OCI-M2 (cell line): ENCODE measurements around the gene SH3BP5.

Experiments
- DNase-seq: peaks from one replicate; lab custom pipeline; 2025; ENCODE audit not compliant: unreplicated experiment; lab: John Stamatoyannopoulos, UW

Gene SH3BP5

GRCh38 chr3:15300323-15301078, 31.9 kb downstream of the SH3BP5 start:
- no peak for DNase-seq

- no peak for DNase-seq
Measured at GRCh38 chr3:15299036-15299435, 33.4 kb downstream of the SH3BP5 start.

DNA sequence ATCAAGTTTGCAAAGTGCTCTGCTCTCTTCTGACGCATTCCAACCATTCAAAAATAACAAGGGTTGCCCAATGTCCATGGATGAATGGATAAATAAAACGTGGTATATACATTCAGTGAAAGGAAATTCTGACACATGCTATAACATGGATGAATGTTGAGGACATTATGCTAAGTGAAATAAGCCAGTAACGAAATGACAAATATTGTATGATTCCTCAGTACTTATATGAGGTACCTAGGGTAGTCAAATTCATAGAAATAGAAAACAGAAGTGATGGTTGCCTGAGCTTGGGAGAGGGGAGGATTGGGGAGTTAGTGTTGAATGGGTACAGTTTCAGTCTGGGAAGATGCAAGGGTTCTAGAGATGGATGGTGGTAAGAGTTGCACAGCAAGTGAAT, 33.9 kb downstream of the SH3BP5 start:
- DNase-seq: no peak

GRCh38 chr3:15297608-15298350, 34.6 kb downstream of the SH3BP5 start:
- no peak for DNase-seq

DNA sequence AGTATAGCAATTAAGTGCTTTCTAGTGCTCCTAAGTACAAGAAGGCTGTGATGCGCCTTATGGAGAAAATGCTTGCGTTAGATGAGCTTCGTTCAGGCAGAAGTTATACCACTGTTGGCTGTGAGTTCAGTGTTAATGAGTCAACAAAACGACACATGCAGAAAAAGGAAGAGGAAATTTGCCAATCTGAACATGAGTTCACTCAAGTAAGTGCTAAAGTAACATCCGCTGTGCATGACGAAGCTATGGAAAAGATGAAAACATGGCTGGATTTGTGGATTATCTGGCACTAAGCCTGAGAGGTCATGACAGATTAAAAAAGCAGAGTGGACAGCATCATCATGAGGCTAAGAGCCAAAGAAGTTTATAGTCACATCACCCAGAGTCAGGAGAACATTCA, 36.9 kb downstream of the SH3BP5 start:
- no peak for DNase-seq

DNA sequence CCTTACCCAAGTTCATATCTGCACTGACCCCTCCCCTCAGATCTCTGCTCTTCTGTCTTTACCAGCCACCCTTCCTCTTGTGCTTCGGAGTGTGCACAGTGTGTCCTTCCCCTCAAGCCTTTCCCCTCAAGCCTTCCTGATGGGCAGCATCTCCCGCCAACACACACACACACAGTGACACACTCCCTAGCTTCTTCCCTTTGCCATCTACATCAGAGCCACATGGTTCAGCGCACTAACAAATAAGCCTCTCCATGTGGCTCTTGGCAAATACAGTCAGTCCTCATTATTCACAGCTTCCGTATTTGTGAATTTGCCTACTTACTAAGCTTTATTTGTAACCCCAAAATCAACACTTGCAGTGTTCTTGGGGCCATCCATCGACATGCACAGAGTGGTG, 37.5 kb downstream of the SH3BP5 start:
- DNase-seq: no peak

DNA sequence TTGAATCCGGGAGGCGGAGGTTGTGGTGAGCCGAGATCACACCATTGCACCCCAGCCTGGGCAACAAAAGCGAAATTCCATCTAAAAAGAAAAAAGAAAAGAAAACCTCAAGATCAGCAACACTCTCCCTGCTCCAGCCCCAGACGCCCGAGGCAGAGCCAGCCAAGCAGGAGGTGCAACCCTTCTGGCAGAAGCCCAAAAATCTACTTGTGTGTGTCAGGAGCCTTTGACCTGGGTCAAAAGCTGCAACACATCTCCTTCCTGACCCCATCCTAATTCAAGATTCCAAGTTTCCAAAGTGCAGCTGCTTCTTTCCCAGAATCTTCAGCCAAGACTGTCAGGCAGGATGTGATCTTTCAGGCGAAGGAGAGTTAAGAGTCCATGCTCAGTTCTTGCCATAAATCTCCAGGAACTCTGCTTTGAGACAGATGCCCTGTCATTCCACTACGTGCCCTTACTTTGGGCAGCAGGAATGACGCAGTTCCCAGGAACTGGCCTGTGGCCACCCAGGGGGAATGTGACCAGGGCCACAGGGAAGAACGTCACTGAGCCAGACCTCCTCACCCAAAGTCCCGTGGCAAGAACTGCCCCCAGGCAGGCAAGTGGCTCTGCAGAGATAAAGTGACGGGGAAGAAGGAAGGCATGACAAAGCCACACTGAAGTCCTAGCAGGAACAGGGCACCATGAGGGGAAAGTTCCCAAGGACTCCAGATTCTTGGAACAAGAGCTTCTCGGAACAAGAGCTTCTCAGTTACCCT, 39.4 kb downstream of the SH3BP5 start:
- no peak for DNase-seq

DNA sequence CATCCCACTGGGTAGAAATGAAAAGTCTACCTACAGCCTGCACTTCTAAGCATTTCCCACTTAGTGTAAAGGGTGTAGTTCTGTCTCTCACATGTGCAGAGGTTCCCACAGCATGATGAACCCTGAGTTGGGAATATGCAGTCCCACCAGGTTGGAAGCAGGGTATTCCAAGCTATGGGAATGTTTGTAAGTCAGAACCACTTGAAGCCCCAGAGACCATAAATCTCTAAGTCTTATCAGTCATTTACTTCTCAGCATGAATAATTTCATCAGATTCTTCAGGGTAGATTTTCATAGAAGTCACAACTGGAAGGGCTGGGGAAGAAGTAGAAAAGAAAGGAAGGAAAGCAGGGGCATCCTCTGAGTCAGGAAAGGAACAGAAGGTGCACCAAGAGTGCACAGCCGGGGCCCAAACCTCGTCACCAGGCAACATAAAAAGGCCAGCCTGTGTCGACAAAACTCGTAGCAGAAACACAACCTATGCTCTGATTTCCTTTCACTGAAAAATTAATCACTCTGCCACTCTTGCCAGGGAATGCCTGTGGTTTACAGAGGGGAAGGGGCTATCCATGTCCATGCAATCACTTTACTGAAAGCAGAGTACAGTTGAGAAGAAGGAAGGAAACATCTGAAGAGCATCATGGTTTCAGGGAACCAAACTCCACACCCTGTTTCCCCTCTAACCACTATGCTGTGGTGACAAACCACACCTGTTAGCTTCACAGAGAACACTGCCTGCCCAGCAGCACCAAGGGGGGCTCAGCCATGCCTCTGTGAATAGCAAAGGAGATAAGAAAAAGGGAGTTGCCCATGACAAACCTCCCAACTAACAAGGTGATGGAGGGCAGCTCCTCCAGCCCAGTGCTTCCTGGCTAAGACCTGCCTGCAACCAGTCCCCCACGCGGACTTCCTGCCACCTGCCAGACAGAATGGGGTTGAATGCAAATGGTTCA, 40.5 kb downstream of the SH3BP5 start:
- DNase-seq: no peak

GRCh38 chr3:15290736-15291135, 41.6 kb downstream of the SH3BP5 start:
- no peak for DNase-seq

- DNase-seq: no peak
Measured at GRCh38 chr3:15289661-15290060, 42.7 kb downstream of the SH3BP5 start.

DNA sequence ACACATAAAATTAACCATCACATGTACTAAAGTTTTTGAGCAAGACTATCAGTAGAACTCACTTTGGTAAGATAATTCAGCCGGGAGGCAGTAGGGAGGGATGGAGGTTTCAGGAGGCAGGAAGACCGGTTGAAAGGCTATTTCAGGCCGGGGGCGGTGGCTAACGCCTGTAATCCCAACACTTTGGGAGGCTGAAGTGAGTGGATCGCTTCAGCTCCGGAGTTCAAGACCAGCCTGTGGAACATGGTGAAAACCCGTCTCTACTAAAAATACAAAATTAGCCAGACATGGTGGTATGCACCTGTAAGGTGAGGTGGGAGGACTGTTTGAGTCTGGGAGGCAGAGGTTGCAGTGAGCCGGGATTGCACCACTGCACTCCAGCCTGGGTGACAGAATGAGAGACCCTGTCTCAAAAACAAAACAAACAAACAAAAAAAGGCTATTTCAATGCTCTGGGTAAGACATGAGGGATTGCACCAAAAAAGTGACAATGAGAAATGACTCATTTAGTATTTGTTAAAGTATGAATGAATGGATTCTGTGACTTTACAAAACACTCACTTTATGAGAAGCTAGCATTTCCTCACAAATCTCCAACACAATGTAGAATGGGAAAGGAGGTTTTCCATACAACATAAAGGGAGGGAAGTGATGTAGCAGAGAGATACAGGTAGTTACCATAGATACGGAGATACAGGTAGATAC, 43.9 kb downstream of the SH3BP5 start:
- DNase-seq: no peak

DNA sequence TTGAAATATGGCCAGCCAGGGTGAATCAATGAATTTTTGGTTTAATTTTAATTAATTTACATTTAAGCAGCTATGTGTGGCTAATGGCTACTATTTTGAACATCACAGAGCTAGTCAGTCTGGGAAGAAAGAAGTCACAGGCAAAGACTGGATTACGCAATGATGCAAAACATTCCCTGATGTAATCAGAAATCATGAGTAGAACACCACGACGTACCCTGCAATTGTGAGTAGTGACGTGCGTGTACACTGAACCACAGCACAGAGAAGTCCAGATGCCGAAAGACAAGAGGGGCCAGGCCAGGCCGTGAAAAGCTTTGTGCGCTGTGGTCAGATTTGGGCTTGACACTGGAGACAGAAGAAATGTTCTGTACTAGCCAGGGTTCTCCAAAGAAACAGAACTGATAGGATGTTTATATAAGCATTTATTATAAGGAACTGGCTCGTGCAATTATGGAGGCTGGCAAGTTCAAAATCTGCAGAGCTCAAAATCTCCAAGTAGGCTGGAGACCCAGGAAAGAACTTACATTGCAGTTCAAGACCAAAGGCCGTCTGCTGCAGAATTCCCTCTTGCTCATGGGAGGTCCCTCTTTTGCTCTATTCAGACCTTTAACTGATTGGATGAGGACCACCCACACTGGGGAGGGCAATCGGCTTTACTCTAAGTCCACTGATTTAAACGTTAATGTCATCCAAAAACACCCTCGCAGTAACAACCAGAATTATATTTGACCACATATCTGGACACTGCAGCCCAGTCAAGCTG, 44.6 kb downstream of the SH3BP5 start:
- DNase-seq: no peak

- no peak for DNase-seq
Measured at GRCh38 chr3:15286022-15286421, 46.4 kb downstream of the SH3BP5 start.

- no peak for DNase-seq
Measured at GRCh38 chr3:15284121-15284889, 48.1 kb downstream of the SH3BP5 start.

DNA sequence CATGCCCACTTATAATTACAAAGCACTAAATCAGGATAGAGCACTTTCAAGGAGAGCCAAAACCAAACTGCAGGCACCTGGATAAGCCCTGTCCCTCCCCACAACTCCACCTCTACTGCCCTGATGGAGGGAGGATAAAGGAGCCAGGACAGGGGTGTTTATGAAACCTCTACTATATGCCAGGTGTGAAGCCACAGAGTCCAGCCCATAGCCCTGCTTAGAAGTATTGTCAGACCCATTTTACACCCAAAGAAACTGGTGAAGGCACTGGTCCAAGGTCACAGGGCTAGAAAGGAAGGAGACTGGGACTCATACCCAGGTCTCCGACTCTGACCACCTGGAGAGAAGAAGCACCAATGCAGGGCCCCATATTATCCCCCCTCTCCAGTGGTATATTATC, 48.7 kb downstream of the SH3BP5 start:
- no peak for DNase-seq

DNA sequence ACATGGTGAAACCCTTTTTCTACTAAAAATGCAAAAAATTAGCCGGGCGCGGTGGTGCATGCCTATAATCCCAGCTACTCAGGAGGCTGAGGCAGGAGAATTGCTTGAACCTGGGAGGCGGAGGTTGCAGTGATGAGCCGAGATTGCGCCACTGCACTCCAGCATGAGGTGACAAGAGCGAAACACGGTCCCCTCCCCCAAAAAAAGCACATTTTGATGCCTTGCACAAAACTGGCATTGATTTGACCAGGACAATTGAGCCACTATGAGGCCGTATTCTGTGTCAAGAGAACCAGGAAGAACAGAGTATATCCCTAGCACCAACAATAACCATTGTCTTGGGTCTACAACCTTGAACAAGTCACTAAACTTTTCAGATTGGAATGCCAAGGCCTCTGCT, 50.6 kb downstream of the SH3BP5 start:
- no peak for DNase-seq

DNA sequence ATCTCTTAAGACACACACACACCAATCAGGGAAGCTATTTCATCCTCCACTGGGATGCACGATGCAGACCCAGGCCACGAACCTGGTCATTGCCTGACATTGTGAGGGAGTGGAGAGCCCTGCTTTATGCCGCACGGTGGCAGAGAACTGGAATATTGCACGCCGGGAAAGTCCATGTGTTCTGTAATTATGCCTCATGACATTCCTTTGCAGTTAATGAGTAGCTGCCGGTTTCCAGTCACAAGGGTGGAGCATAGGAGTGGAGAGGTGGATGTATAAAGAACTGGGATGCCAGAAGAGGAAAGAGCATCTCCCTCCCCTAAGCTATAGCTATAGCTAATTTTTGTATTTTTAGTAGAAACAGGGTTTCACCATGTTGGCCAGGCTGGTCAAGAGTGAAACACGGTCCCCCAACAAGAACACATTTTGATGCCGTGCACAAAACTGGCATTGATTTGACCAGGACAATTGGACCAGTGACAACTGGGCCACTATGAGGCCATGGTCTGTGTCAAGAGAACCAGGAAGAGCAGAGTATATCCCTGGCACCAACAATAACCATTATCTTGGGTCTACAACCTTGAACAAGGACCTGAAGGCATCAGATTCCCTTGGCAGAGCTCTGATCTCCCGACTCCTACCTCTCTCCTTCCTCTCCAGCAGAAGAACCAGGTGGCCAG, 51.4 kb downstream of the SH3BP5 start:
- DNase-seq: no peak
